Liver (tissue), 9 donors: Measurements from ENCODE around the gene KIF26B. TPM values are rescaled to one million over a fixed set of nuclear protein-coding genes. Genes with fewer than 3 reads are reported as not detected.

Experiments
- DNase-seq: peaks from one replicate; pipeline ENCODE4 v3.0.0-alpha.2; 2017; ENCODE audit warnings: low spot score
- H3K27ac ChIP-seq, 2 donors: one replicate each; pipeline ENCODE4 v1.7.0; 2013; ENCODE audit warnings: inconsistent platforms in 2 of 2, low read length in 2 of 2, control low read depth in 1 of 2, low read depth in 1 of 2, mild to moderate bottlenecking in 1 of 2
- H3K27me3 ChIP-seq, 4 donors: one replicate each; pipeline versions ENCODE4 v1.6.1 to v1.7.0; 2013; ENCODE audit warnings: low read length in 3 of 4, inconsistent platforms in 1 of 4, mild to moderate bottlenecking in 1 of 4, moderate library complexity in 1 of 4; ENCODE audit not compliant: control insufficient read depth in 4 of 4, insufficient read depth in 4 of 4
- H3K36me3 ChIP-seq, 4 donors: one replicate each; pipeline versions ENCODE4 v1.6.1 to v1.7.0; 2013; ENCODE audit warnings: low read length in 3 of 4, mild to moderate bottlenecking in 3 of 4, low read depth in 1 of 4, moderate library complexity in 1 of 4; ENCODE audit not compliant: control insufficient read depth in 4 of 4, insufficient read depth in 3 of 4
- H3K4me1 ChIP-seq, 4 donors: one replicate each; pipeline versions ENCODE4 v1.6.1 to v1.7.0; 2013; ENCODE audit warnings: low read length in 3 of 4, mild to moderate bottlenecking in 3 of 4, moderate library complexity in 1 of 4; ENCODE audit not compliant: control insufficient read depth in 4 of 4, insufficient read depth in 4 of 4
- H3K4me3 ChIP-seq, 3 donors: one replicate each; pipeline versions ENCODE4 v1.6.1 to v1.7.0; 2013; ENCODE audit warnings: low read length in 3 of 3, control low read depth in 1 of 3, low read depth in 1 of 3, mild to moderate bottlenecking in 1 of 3
- H3K9ac ChIP-seq, 2 donors: one replicate each; pipeline ENCODE4 v1.7.0; 2013; ENCODE audit warnings: low read length in 2 of 2, mild to moderate bottlenecking in 2 of 2, moderate library complexity in 2 of 2, control low read depth in 1 of 2, low read depth in 1 of 2
- H3K9me3 ChIP-seq, 4 donors: one replicate each; pipeline versions ENCODE4 v1.6.1 to v1.7.0; 2013; ENCODE audit warnings: low read length in 3 of 4; ENCODE audit not compliant: control insufficient read depth in 4 of 4
- EGR1 ChIP-seq, 2 donors: IDR thresholded peaks; 2 replicates each; pipeline ENCODE4 v1.6.1; 2016 to 2018; ENCODE audit warnings: antibody characterized with exemption in 2 of 2, low read depth in 2 of 2
- FOXA1 ChIP-seq: IDR thresholded peaks from 2 replicates; pipeline ENCODE4 v1.6.1; 2016; ENCODE audit warnings: antibody characterized with exemption
- FOXA2 ChIP-seq: IDR thresholded peaks from 2 replicates; pipeline ENCODE4 v1.6.1; 2016; ENCODE audit warnings: antibody characterized with exemption
- GABPA ChIP-seq, 2 donors: IDR thresholded peaks in 1 of 2; conservative IDR thresholded peaks in 1 of 2; 2 replicates each; pipeline ENCODE4 v1.6.1; 2016; ENCODE audit warnings: antibody characterized with exemption in 2 of 2, mild to moderate bottlenecking in 1 of 2, moderate library complexity in 1 of 2
- HNF4A ChIP-seq, 2 donors: conservative IDR thresholded peaks; 2 replicates each; pipeline ENCODE4 v1.6.1; 2016; ENCODE audit warnings: antibody characterized with exemption in 2 of 2, mild to moderate bottlenecking in 2 of 2
- HNF4G ChIP-seq: IDR thresholded peaks from 2 replicates; pipeline ENCODE4 v1.6.1; 2016; ENCODE audit warnings: antibody characterized with exemption
- JUND ChIP-seq, 2 donors: IDR thresholded peaks; 2 replicates each; pipeline ENCODE4 v1.6.1; 2016; ENCODE audit warnings: antibody characterized with exemption in 2 of 2
- NR2F2 ChIP-seq: IDR thresholded peaks from 2 replicates; pipeline ENCODE4 v1.6.1; 2016; ENCODE audit warnings: antibody characterized with exemption
- RAD21 ChIP-seq, 2 donors: IDR thresholded peaks; 2 replicates each; pipeline ENCODE4 v1.6.1; 2016; ENCODE audit warnings: antibody characterized with exemption in 2 of 2, mild to moderate bottlenecking in 2 of 2
- RXRA ChIP-seq, 2 donors: IDR thresholded peaks; 2 replicates each; pipeline ENCODE4 v1.6.1; 2017 to 2018; ENCODE audit warnings: antibody characterized with exemption in 2 of 2, mild to moderate bottlenecking in 1 of 2
- SP1 ChIP-seq: IDR thresholded peaks from 2 replicates; pipeline ENCODE4 v1.6.1; 2018; ENCODE audit warnings: antibody characterized with exemption, mild to moderate bottlenecking
- TAF1 ChIP-seq: conservative IDR thresholded peaks from 2 replicates; pipeline ENCODE4 v1.6.1; 2016; ENCODE audit warnings: antibody characterized with exemption, mild to moderate bottlenecking
- YY1 ChIP-seq: IDR thresholded peaks from 2 replicates; pipeline ENCODE4 v1.6.1; 2016; ENCODE audit warnings: antibody characterized with exemption, mild to moderate bottlenecking
- WGBS: extraction: QIAGEN DNeasy Blood & Tissue Kit; methylation state at CpG from one replicate; pipeline ENCODE4 v1.1.7; 2013; 5-methylcytosine and 5-hydroxymethylcytosine counted together
- polyA plus RNA-seq, 2 donors: library from polyadenylated mRNA; stranded (reverse) in 1 of 2; unstranded in 1 of 2; fragments of 200-250 nt in 1 of 2; fragments of >200 nt in 1 of 2; fragmentation: Nextera tagmentation in 1 of 2; extraction: Ambion mirVana in 1 of 2; gene quantifications; one replicate each; pipeline versions ENCODE4 v1.2.1 to v1.2.3, GENCODE V29; 2013 to 2015
- total RNA-seq, 2 donors: library from RNA; depleted of rRNA; stranded (reverse); fragments of >200 nt; gene quantifications; one replicate each; pipeline ENCODE4 v1.2.3, GENCODE V29; 2014
- TF ChIP-seq, protein P1 (sequence below): IDR thresholded peaks from 2 replicates; pipeline ENCODE4 v1.6.1; 2016; ENCODE audit warnings: antibody characterized with exemption
- TF ChIP-seq, protein P2 (sequence below): IDR thresholded peaks from 2 replicates; pipeline ENCODE4 v1.6.1; 2016; ENCODE audit warnings: antibody characterized with exemption, mild to moderate bottlenecking
- TF ChIP-seq, protein P3 (sequence below): fragments of 150-350 bp; IDR thresholded peaks from 2 replicates; pipeline ENCODE4 v1.5.1; 2017; ENCODE audit warnings: improper control_type of control experiment, low read depth, low read length; ENCODE audit not compliant: missing input control
- TF ChIP-seq, protein P4 (sequence below): IDR thresholded peaks from 2 replicates; pipeline ENCODE4 v1.6.1; 2016; ENCODE audit warnings: antibody characterized with exemption
- TF ChIP-seq, protein P5 (sequence below): IDR thresholded peaks from 2 replicates; pipeline ENCODE4 v1.6.1; 2016; ENCODE audit warnings: antibody characterized with exemption
- donor health status: healthy.
- donor health status: healthy.
- donor health status: healthy.
- donor health status: healthy.
- donor health status: healthy.

Gene KIF26B
- total and polyA plus RNA-seq, 4 donors: 0.10 to 1.7 (median 0.34) TPM

DNA sequence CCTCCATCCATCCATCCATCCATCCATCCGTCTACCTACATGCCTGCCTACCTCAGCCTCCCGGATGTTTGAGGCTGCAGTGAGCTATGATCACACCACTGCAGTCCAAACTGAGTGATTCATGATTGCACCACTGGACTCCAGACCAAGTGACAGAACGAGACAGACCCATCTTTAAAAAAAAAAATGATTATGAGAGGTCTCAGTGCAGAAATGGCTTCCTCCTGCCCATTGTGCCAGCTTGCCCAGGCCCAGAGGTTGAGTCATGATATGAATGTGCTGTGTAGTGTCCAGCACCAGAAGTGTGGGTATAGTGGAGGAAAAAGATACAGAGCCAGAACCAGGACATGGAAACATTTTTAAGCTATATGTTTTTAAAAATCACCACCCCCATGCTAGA is 149.9 kb downstream of the KIF26B start:
- Histone ChIP-seq H3K27ac (no peak overlapping the region), H3K9ac (no peak overlapping the region), H3K4me3 (no peak overlapping the region), H3K27me3 (peaks cover 0 to 2% (median 0%) of the 10 kb centered on the region in 4 donors), H3K36me3 (no peaks in the 10 kb centered on the region), H3K4me1 (no peaks in the 10 kb centered on the region), H3K9me3 (peaks cover 0 to 3% (median 0%) of the 10 kb centered on the region in 4 donors)
- DNase-seq: no peak
- TF ChIP-seq, protein P1, sequence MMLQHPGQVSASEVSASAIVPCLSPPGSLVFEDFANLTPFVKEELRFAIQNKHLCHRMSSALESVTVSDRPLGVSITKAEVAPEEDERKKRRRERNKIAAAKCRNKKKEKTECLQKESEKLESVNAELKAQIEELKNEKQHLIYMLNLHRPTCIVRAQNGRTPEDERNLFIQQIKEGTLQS: no peak
- TF ChIP-seq GABPA (IDR thresholded peaks at IDR 0.05 in 1 of 2, conservative IDR thresholded peaks at IDR 0.05 in 1 of 2) (no peak), RXRA (IDR thresholded peaks at IDR 0.05) (no peak)
- WGBS: 80% methylated on average over 3 of the region's 3 CpGs

DNA sequence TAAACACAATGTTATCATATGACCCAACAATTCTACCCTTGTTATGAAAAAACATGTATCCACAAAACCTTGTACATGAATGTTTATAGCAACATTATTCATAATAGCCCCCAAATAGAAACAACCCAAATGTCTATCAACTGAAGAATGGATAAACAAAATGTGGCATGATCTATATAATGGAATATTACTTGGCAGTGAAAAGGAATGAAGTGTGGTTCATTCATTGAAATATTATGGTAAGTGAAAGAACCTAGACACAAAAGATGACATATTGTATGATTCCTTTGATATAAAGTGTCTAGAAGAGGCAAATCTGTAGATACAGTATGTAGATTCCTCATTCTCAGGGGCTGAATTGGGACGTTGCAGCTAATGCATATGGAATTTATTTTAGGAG is 151.2 kb downstream of the KIF26B start:
- Histone ChIP-seq H3K9ac (no peak overlapping the region), H3K27me3 (no peaks in the 10 kb centered on the region), H3K36me3 (no peaks in the 10 kb centered on the region), H3K4me3 (no peak overlapping the region), H3K4me1 (peaks cover 0 to 3% (median 0%) of the 10 kb centered on the region in 4 donors), H3K9me3 (peaks cover 0 to 3% (median 0%) of the 10 kb centered on the region in 4 donors), H3K27ac (no peak overlapping the region)
- 95% methylated on average over 1 of the region's 1 CpG for WGBS
- TF ChIP-seq HNF4G (no peak), EGR1 (IDR thresholded peaks at IDR 0.05; ENCODE audit: low read depth in 2 of 2) (no peak), SP1 (no peak), FOXA1 (no peak), RXRA (IDR thresholded peaks at IDR 0.05) (no peak), RAD21 (IDR thresholded peaks at IDR 0.05) (no peak), TAF1 (no peak), YY1 (no peak), HNF4A (conservative IDR thresholded peaks at IDR 0.05) (no peak), FOXA2 (no peak), NR2F2 (no peak), JUND (IDR thresholded peaks at IDR 0.05) (no peak), GABPA (IDR thresholded peaks at IDR 0.05 in 1 of 2, conservative IDR thresholded peaks at IDR 0.05 in 1 of 2) (no peak)
- TF ChIP-seq, protein P2, sequence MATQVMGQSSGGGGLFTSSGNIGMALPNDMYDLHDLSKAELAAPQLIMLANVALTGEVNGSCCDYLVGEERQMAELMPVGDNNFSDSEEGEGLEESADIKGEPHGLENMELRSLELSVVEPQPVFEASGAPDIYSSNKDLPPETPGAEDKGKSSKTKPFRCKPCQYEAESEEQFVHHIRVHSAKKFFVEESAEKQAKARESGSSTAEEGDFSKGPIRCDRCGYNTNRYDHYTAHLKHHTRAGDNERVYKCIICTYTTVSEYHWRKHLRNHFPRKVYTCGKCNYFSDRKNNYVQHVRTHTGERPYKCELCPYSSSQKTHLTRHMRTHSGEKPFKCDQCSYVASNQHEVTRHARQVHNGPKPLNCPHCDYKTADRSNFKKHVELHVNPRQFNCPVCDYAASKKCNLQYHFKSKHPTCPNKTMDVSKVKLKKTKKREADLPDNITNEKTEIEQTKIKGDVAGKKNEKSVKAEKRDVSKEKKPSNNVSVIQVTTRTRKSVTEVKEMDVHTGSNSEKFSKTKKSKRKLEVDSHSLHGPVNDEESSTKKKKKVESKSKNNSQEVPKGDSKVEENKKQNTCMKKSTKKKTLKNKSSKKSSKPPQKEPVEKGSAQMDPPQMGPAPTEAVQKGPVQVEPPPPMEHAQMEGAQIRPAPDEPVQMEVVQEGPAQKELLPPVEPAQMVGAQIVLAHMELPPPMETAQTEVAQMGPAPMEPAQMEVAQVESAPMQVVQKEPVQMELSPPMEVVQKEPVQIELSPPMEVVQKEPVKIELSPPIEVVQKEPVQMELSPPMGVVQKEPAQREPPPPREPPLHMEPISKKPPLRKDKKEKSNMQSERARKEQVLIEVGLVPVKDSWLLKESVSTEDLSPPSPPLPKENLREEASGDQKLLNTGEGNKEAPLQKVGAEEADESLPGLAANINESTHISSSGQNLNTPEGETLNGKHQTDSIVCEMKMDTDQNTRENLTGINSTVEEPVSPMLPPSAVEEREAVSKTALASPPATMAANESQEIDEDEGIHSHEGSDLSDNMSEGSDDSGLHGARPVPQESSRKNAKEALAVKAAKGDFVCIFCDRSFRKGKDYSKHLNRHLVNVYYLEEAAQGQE: no peak
- TF ChIP-seq, protein P3, sequence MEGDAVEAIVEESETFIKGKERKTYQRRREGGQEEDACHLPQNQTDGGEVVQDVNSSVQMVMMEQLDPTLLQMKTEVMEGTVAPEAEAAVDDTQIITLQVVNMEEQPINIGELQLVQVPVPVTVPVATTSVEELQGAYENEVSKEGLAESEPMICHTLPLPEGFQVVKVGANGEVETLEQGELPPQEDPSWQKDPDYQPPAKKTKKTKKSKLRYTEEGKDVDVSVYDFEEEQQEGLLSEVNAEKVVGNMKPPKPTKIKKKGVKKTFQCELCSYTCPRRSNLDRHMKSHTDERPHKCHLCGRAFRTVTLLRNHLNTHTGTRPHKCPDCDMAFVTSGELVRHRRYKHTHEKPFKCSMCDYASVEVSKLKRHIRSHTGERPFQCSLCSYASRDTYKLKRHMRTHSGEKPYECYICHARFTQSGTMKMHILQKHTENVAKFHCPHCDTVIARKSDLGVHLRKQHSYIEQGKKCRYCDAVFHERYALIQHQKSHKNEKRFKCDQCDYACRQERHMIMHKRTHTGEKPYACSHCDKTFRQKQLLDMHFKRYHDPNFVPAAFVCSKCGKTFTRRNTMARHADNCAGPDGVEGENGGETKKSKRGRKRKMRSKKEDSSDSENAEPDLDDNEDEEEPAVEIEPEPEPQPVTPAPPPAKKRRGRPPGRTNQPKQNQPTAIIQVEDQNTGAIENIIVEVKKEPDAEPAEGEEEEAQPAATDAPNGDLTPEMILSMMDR: no peak
- TF ChIP-seq, protein P1: no peak
- TF ChIP-seq, protein P4, sequence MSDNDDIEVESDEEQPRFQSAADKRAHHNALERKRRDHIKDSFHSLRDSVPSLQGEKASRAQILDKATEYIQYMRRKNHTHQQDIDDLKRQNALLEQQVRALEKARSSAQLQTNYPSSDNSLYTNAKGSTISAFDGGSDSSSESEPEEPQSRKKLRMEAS: no peak
- TF ChIP-seq, protein P5, sequence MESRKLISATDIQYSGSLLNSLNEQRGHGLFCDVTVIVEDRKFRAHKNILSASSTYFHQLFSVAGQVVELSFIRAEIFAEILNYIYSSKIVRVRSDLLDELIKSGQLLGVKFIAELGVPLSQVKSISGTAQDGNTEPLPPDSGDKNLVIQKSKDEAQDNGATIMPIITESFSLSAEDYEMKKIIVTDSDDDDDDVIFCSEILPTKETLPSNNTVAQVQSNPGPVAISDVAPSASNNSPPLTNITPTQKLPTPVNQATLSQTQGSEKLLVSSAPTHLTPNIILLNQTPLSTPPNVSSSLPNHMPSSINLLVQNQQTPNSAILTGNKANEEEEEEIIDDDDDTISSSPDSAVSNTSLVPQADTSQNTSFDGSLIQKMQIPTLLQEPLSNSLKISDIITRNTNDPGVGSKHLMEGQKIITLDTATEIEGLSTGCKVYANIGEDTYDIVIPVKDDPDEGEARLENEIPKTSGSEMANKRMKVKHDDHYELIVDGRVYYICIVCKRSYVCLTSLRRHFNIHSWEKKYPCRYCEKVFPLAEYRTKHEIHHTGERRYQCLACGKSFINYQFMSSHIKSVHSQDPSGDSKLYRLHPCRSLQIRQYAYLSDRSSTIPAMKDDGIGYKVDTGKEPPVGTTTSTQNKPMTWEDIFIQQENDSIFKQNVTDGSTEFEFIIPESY: no peak
- DNase-seq: no peak
